H9 (cell line): Measurements from ENCODE around the gene MRPL27. TPM values are rescaled to one million over a fixed set of nuclear protein-coding genes. Genes with fewer than 3 reads are reported as not detected.

Experiments used
- DNase-seq: peaks from one replicate; pipeline ENCODE4 v3.0.0-alpha.2; 2017
- H2AFZ ChIP-seq: one replicate; pipeline ENCODE4 v1.6.1; 2013; ENCODE audit warnings: mild to moderate bottlenecking, low read length, control low read depth, moderate library complexity
- H2AK5ac ChIP-seq: 2 replicates; pipeline ENCODE4 v1.6.1; 2013; ENCODE audit warnings: low read length, control low read depth, mixed read lengths; ENCODE audit not compliant: insufficient read length
- H2BK120ac ChIP-seq: one replicate; pipeline ENCODE4 v1.6.1; 2013; ENCODE audit warnings: low read depth, mild to moderate bottlenecking, low read length, control low read depth, inconsistent platforms; ENCODE audit not compliant: poor library complexity, severe bottlenecking
- H2BK12ac ChIP-seq: 2 replicates; pipeline ENCODE4 v1.6.1; 2013; ENCODE audit warnings: low read length, control low read depth, mixed read lengths, low read depth; ENCODE audit not compliant: insufficient read length
- H2BK15ac ChIP-seq: 2 replicates; pipeline ENCODE4 v1.6.1; 2013; ENCODE audit warnings: low read depth, low read length, control low read depth
- H2BK20ac ChIP-seq: one replicate; pipeline ENCODE4 v1.6.1; 2013; ENCODE audit warnings: low read depth, mild to moderate bottlenecking, low read length, control low read depth, inconsistent platforms; ENCODE audit not compliant: poor library complexity, severe bottlenecking
- H2BK5ac ChIP-seq: 2 replicates; pipeline ENCODE4 v1.6.1; 2013; ENCODE audit warnings: low read length, control low read depth, mixed read lengths; ENCODE audit not compliant: insufficient read length
- H3K14ac ChIP-seq: 2 replicates; pipeline ENCODE4 v1.6.1; 2013; ENCODE audit warnings: low read length, control low read depth; ENCODE audit not compliant: insufficient read depth
- H3K18ac ChIP-seq: 2 replicates; pipeline ENCODE4 v1.6.1; 2013; ENCODE audit warnings: low read depth, mild to moderate bottlenecking, mixed read lengths, low read length, control low read depth; ENCODE audit not compliant: insufficient read length
- H3K23ac ChIP-seq: 2 replicates; pipeline ENCODE4 v1.6.1; 2013; ENCODE audit warnings: low read length, control low read depth, mixed read lengths, low read depth; ENCODE audit not compliant: insufficient read length
- H3K23me2 ChIP-seq: 2 replicates; pipeline ENCODE4 v1.6.1; 2013; ENCODE audit warnings: low read depth, mild to moderate bottlenecking, mixed read lengths, low read length, control low read depth; ENCODE audit not compliant: insufficient read length, poor library complexity, severe bottlenecking
- H3K27ac ChIP-seq: 2 replicates; pipeline ENCODE4 v1.5.1; 2013; ENCODE audit warnings: low read length, control low read depth, mixed read lengths, low read depth; ENCODE audit not compliant: insufficient read length
- H3K27me3 ChIP-seq: 2 replicates; pipeline ENCODE4 v1.6.1; 2013; ENCODE audit warnings: low read length, control low read depth, inconsistent platforms; ENCODE audit not compliant: insufficient read depth
- H3K4ac ChIP-seq: 2 replicates; pipeline ENCODE4 v1.6.1; 2013; ENCODE audit warnings: low read depth, mild to moderate bottlenecking, control low read depth, inconsistent platforms, low read length, moderate library complexity
- H3K4me1 ChIP-seq: 2 replicates; pipeline ENCODE4 v1.6.1; 2013; ENCODE audit warnings: low read length, control low read depth, inconsistent platforms; ENCODE audit not compliant: insufficient read depth
- H3K4me2 ChIP-seq: 2 replicates; pipeline ENCODE4 v1.6.1; 2013; ENCODE audit warnings: low read length, control low read depth, mixed read lengths; ENCODE audit not compliant: insufficient read length, insufficient read depth
- H3K56ac ChIP-seq: 2 replicates; pipeline ENCODE4 v1.6.1; 2013; ENCODE audit warnings: low read depth, mild to moderate bottlenecking, mixed read lengths, low read length, control low read depth; ENCODE audit not compliant: insufficient read length
- H3K79me1 ChIP-seq: 2 replicates; pipeline ENCODE4 v1.6.1; 2013; ENCODE audit warnings: low read depth, mild to moderate bottlenecking, moderate library complexity, low read length, control low read depth, inconsistent platforms; ENCODE audit not compliant: insufficient read depth, poor library complexity, severe bottlenecking
- H3K79me2 ChIP-seq: 2 replicates; pipeline ENCODE4 v1.6.1; 2013; ENCODE audit warnings: low read length, control low read depth, inconsistent platforms; ENCODE audit not compliant: insufficient read depth
- H3K9ac ChIP-seq: 2 replicates; pipeline ENCODE4 v1.6.1; 2013; ENCODE audit warnings: low read length, control low read depth, mixed read lengths; ENCODE audit not compliant: insufficient read length; ENCODE audit errors: extremely low read depth
- H3K9me3 ChIP-seq: one replicate; pipeline ENCODE4 v1.6.1; 2013; ENCODE audit warnings: low read depth, low read length, inconsistent platforms; ENCODE audit not compliant: control insufficient read depth
- H3T11ph ChIP-seq: one replicate; pipeline ENCODE4 v1.6.1; 2013; ENCODE audit warnings: mild to moderate bottlenecking, low read length, control low read depth, inconsistent platforms
- H4K20me1 ChIP-seq: one replicate; pipeline ENCODE4 v1.6.1; 2013; ENCODE audit not compliant: control insufficient read depth, insufficient read length, insufficient read depth
- H4K5ac ChIP-seq: 2 replicates; pipeline ENCODE4 v1.6.1; 2013; ENCODE audit warnings: low read depth, mild to moderate bottlenecking, mixed read lengths, low read length, control low read depth; ENCODE audit not compliant: insufficient read length
- H4K8ac ChIP-seq: replicated peaks from 2 replicates; pipeline ENCODE4 v1.6.1; 2013; ENCODE audit warnings: low read length, control low read depth, mixed read lengths, low read depth; ENCODE audit not compliant: insufficient read length
- H4K91ac ChIP-seq: 2 replicates; pipeline ENCODE4 v1.6.1; 2013; ENCODE audit warnings: low read depth, mild to moderate bottlenecking, moderate library complexity, mixed read lengths, low read length, control low read depth; ENCODE audit not compliant: insufficient read length
- H3K27ac Mint-ChIP-seq, 3 experiments: 2 replicates in 2 of 3; 3 replicates in 1 of 3; pipeline ENCODE4 v1.8.0; 2020 to 2021; ENCODE audit warnings: mixed read lengths in 3 of 3, mild to moderate bottlenecking in 1 of 3, moderate library complexity in 1 of 3
- H3K27me3 Mint-ChIP-seq: 2 replicates; pipeline ENCODE4 v1.8.0; 2021; ENCODE audit warnings: low read depth, mild to moderate bottlenecking, moderate library complexity, mixed read lengths
- H3K36me3 Mint-ChIP-seq, 3 experiments: 2 replicates in 2 of 3; 3 replicates in 1 of 3; pipeline ENCODE4 v1.8.0; 2020 to 2021; ENCODE audit warnings: low read depth in 3 of 3, mixed read lengths in 3 of 3; ENCODE audit not compliant: insufficient read depth in 1 of 3
- H3K4me1 Mint-ChIP-seq, 2 experiments: 2 replicates each; pipeline ENCODE4 v1.8.0; 2020; ENCODE audit warnings: mixed read lengths in 2 of 2
- H3K4me3 Mint-ChIP-seq, 2 experiments: 2 replicates in 1 of 2; 3 replicates in 1 of 2; pipeline ENCODE4 v1.8.0; 2020 to 2021; ENCODE audit warnings: mild to moderate bottlenecking in 2 of 2, mixed read lengths in 2 of 2, moderate library complexity in 1 of 2
- H3K9me3 Mint-ChIP-seq, 2 experiments: 2 replicates in 1 of 2; 3 replicates in 1 of 2; pipeline ENCODE4 v1.8.0; 2020; ENCODE audit warnings: mild to moderate bottlenecking in 2 of 2, mixed read lengths in 2 of 2, moderate library complexity in 1 of 2
- CTCF ChIP-seq: fragments of 200-600 bp; sonication (generic); conservative IDR thresholded peaks from 3 replicates; pipeline ENCODE4 v1.8.0; 2021; ENCODE audit warnings: antibody characterized with exemption, mild to moderate bottlenecking
- WGBS: extraction: QIAGEN DNeasy Blood & Tissue Kit; methylation state at CpG from one replicate; pipeline ENCODE4 v1.1.7; 2013; ENCODE audit warnings: missing lambda C conversion rate, low lambda C conversion rate, mixed read lengths; ENCODE audit not compliant: insufficient read length; ENCODE audit errors: extremely low coverage; 5-methylcytosine and 5-hydroxymethylcytosine counted together
- total RNA-seq: library from RNA; stranded (reverse); gene quantifications from 2 replicates; pipeline ENCODE4 v1.2.1, GENCODE V29; 2021

MRPL27 gene
- total RNA-seq, 1 experiment from 2014 or later: 85.9 TPM

GRCh38 chr17:50397111-50397918, 24.3 kb upstream of the MRPL27 start, which contains the start of gene LRRC59:
LRRC59 (minus strand) TSS chr17:50397523; CDS start chr17:50397317, 206 bp downstream.
- Mint-ChIP-seq H3K4me3 (peak within 1 kb of the TSS; percentile 87 to 93), H3K27me3 (peaks cover 8% of the 10 kb centered on the region), H3K9me3 (peaks cover 11 to 12% of the 10 kb centered on the region in 2 experiments; a peak in 4 of 5 replicates), H3K4me1 (peaks cover 10 to 16% of the 10 kb centered on the region in 2 experiments), H3K36me3 (peaks cover 25 to 37% (median 29%) of the 10 kb centered on the region in 3 experiments; a peak in 6 of 7 replicates), H3K27ac (no peak within 1 kb of the TSS; a peak in 2 of 7 replicates)
- Histone ChIP-seq H3K79me2 (peaks cover 11% of the 10 kb centered on the region; the same call in 1 of the 2 replicates), H3K18ac (peak within 1 kb of the TSS; percentile 60), H2AFZ (no peak within 1 kb of the TSS), H2BK20ac (no peak within 1 kb of the TSS), H4K20me1 (no peaks in the 10 kb centered on the region), H2BK5ac (no peak within 1 kb of the TSS), H3K79me1 (peaks cover 11% of the 10 kb centered on the region), H3K4ac (no peak within 1 kb of the TSS), H3K56ac (no peak within 1 kb of the TSS), H3K27ac (no peak within 1 kb of the TSS), H3K9ac (peak within 1 kb of the TSS; percentile 78), H2BK15ac (no peak within 1 kb of the TSS), H3K4me2 (peak within 1 kb of the TSS; percentile 98), H3K14ac (peak within 1 kb of the TSS; percentile 67; the same call in 1 of the 2 replicates), H3T11ph (no peak within 1 kb of the TSS), H4K8ac (no peak within 1 kb of the TSS), H3K9me3 (no peaks in the 10 kb centered on the region), H3K27me3 (no peaks in the 10 kb centered on the region), H2BK120ac (no peak within 1 kb of the TSS), H3K4me1 (0 out of 2 replicates have a peak, but pooled peaks cover 3% of the 10 kb centered on the region), H4K91ac (no peak within 1 kb of the TSS), H2AK5ac (no peak within 1 kb of the TSS), H3K23ac (no peak within 1 kb of the TSS), H3K23me2 (peaks cover 14% of the 10 kb centered on the region), H4K5ac (no peak within 1 kb of the TSS), H2BK12ac (no peak within 1 kb of the TSS)
- peak; percentile 88 for DNase-seq
- peak; percentile 99 for TF ChIP-seq CTCF
- no CpG with 5 or more reads among the region's 70 CpGs for WGBS
